Body of pancreas (tissue), 4 donors: ENCODE measurements around the gene SYCP2L.

Experiments
- CTCF ChIP-seq, 7 experiments: fragments of 450-650 bp in 4 of 7; fragments of 200-600 bp in 3 of 7; sonication (generic) in 3 of 7; IDR thresholded peaks; one replicate each; pipeline ENCODE4 v1.5.1; 2016 to 2019; ENCODE audit warnings: antibody characterized with exemption in 7 of 7
- POLR2A ChIP-seq, 3 donors: fragments of 450-650 bp; IDR thresholded peaks; one replicate each; pipeline ENCODE4 v1.6.1; 2016; ENCODE audit warnings: antibody characterized with exemption in 3 of 3, mild to moderate bottlenecking in 2 of 3

DNA sequence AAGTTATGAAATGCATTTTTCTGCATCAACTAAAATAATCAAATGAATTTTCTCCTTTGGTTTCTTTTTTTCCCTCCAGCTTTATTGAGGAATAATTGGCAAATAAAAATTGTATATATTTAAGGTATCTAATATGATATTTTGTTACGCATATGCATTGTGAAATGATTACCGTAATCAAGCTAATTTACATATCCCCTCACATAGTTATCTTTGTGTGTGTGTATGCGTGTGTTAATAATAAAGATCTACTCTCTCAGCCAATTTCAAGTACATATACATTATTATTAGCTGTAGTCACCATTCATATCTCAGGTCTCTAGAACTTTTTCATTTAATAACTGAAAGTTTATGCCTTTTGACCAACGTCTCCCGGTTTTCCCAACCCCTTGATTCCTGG lies 61.1 kb downstream of the SYCP2L start:
- TF ChIP-seq POLR2A (IDR thresholded peaks at IDR 0.05) (no peak), CTCF (IDR thresholded peaks at IDR 0.05) (no peak)
